AG08396 (cell line): ENCODE results near the gene RHBDD1.
A peak's percentile ranks its signal among the peaks of the same experiment; 100 is the strongest.

Source experiments
- DNase-seq: peaks from one replicate; pipeline ENCODE4 v3.0.0; 2012; ENCODE audit warnings: low spot score, mixed read lengths

Gene RHBDD1

DNA sequence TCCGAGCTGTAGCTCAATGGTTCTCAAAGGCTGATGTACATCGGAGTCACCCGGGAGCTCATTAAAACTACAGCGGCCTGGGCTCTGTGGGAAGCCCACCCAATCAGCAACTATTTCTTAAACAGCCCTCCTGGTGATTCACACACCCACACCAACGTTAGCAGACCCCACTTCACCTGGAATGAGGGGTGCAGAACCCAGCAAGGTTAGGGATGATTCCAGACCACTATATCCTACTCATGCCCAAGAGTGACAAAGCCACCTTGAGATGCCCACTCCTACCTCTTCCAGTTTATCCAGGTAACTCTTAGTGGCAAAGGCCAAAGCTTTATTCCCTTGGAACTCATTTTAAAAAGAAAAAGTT, 149.7 kb downstream of the RHBDD1 start:
- no peak for DNase-seq

- no peak for DNase-seq
Measured at GRCh38 chr2:226991663-226992062, 155.8 kb downstream of the RHBDD1 start.

DNA sequence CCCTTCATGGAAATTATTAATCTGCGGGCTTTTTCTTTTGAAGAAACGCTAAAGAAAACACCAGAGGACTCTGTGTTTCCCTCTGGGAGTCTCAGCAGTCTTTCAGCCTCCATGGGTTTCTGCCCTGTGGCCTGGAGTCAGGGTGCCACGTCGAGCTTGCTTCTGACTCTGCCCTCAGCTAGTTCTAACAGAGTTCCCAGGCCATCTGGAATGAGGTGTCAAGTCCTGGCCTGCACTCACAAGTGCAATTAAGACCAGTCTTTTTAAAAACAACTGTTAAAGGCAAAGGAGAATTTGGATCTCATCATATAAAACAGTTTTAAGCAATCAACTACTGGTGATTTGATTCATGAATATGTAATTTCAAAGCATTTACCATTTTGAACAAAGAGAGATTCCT, 157.3 kb downstream of the RHBDD1 start:
- no peak for DNase-seq

GRCh38 chr2:226994775-226995174, 158.9 kb downstream of the RHBDD1 start:
- DNase-seq = no peak

DNA sequence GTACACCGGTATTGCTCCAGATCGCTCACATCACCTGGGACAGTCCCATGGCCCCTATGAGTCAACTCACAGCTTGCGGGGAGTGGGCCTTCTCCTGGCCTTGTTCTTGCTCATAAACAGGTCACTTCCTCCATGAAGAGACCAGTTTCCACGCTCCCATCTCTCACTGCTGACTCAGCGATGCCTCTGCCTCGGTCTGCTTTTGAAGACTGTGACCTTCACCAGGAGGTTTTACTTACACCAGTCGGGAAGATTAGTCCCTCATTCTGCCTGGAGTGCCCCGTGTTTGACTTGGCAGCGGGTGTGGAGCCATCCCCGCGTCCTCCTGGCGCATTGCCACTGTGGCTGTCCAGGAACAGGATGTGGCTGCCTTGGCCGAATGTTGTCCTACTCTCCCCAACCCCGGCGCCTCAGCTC, 159.8 kb downstream of the RHBDD1 start:
- DNase-seq = peak; percentile 16

- no peak for DNase-seq
Measured at GRCh38 chr2:226999661-227000060, 163.8 kb downstream of the RHBDD1 start.

DNA sequence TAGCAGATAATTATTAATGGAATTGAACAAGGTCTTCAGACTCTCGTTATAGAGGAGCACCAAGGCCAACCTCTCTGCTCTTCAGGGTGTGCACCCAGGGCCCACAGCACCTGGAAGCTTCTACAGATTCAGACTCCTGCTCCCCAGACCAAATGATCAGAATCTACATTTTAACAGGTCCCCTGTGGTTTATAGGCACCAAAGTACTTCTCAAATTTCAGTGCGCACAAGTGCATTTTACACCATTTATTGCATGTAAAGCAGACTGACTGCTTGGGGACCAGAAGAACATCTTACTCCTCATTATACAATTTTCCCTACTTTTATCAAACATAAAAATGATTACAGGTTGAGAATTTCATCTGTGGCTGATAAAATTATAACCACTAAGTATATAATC, 164.3 kb downstream of the RHBDD1 start:
- DNase-seq = no peak

DNA sequence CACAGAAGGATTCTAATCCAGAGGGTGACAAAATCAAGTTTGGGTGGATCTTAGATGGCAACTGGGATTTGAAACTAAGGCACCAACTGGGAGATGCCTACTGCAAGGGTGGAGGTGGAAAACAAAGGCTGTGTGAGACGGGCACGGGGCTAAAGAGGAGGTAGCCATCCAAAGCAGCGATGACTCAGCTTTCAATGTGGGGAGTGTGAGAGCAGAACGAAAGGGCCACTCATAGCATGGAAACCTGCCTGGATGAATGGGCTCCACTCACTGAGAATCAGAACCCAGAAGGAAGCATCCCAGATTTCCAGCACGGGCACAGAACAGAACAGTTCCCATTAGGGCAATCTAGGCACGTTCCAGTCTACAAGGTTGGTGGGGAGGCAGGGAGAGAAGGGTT, 168.6 kb downstream of the RHBDD1 start:
- no peak for DNase-seq

DNA sequence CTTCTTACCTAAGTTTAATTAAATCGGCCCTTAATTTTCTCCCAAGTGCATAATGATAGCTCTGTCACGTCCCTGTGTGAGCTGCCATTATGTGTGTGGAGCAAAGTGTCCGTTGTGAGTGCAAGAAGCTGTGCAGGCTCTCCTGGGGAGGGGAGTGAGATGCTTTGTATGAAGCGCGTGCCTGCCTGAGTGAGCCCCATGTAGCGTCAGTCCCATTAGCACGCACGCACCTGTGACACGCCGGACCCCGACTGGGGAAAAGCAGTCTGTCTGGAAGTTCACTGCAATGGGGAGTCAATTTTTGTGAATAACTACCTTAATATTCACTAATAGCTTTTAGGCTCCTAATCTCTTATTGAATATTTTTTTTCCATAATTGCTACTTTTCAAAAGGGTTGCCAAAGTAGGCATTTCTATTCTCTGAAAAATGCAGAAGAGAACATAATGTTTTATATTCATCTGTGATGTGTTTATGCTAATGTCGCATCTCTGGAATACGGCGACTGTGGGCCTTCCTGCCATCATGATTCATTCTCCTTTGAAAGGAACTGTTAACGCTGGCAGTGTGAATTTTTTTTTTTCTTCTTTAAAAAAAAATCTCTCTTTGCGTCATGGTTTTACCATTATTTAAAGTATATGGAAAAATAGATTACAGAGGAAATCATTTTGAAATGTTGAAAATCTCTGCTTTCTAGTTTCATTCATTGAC, 170.5 kb downstream of the RHBDD1 start:
- DNase-seq = no peak

GRCh38 chr2:227007148-227007547, 171.3 kb downstream of the RHBDD1 start:
- DNase-seq = no peak

DNA sequence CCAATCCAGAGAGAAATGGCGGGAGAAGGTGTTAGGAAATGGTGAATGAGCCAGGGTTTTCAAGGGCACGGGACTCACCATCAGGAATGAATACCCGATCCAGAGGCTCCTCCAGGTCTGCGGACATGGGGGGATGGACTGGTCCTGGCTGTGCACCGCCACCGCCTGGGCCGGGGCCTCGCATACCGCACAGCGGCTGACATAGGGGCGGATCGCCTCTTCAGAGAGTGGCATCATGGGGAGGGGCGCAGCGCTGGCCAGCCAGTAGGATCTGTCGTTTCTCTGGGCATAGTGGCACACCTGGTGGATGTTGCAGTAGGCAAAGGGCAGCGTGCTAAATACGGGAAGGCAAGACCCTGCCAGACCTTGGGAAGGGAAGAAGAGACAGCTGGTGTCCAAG, 172.1 kb downstream of the RHBDD1 start:
- DNase-seq = no peak

- peak; percentile 20 for DNase-seq
Measured at GRCh38 chr2:227010433-227010832, 174.6 kb downstream of the RHBDD1 start.

DNA sequence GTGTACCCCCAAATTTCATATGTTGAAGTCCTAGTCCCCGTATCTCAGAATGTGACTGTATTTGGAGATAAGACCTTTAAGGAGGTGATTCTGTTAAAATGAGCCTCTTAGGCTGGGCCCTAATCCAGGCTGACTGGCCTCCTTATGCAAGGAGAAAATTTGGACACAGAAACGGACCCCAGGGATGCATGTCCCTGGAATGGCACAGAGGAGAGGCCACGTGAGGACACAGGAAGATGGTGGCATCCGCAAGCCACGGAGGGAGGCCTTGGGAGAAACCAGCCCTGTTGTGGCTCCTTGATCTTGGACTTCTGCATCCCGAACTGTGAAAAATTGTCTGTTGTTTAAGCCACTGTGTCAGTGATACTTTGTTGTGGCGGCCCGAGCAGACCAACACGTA, 177.5 kb downstream of the RHBDD1 start:
- DNase-seq = no peak

DNA sequence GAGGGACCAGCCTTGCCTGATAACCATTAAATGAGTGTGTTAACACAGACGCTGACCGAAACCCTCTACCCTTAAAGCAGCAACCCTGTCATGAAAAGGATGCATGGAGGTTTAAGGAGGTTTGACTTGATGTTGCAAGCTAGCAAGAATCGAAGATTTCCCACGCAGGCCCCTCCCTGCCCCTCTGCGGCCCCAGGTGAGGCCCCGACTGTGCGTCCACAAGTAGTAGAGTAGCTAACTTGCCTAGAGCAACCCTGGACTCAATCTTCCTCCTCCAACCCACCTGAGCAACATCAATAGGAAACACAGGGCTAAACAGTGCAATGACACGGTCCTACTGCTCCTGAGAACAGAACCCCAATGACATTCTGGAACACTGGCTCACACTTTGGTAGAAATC, 178.0 kb downstream of the RHBDD1 start:
- DNase-seq = no peak

DNA sequence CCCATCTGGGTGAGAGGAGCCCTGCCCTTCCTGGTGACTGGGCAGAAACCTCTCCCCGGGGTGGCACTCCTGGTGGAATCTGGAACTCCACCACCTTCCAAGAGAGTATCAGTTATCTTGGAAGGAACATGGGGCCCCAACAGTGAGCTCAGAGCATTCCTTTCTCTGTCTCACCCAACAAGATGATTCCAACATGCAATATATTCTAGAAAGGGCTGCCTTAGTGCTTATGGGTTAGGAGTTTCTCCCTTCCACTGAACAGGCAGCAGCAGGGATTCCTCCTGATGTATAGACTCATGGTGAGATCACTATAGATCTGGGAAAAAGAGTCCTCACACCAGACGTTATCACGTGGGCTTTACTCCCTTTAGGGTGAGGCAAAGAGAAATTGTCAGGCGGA, 181.0 kb downstream of the RHBDD1 start:
- DNase-seq = no peak

DNA sequence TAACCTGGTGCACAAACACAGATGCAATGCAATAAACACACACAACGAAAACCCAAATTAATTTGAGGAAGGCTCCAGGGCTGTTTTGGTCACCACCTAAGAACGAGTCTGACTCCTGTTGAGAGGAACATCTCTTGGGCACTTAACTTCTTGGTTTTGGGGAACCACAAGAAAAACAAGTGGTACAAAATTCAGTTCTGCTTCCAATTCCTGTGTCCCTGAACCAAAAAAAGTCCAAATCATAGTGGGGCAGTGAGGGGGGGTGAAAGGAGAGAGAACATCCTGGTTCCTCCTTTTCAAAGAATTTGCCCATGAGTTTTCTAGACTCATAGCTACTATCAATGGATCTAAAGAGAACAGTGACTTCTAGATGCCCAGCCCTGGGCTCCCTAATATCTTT, 184.6 kb downstream of the RHBDD1 start:
- no peak for DNase-seq

GRCh38 chr2:227022608-227023007, 186.8 kb downstream of the RHBDD1 start:
- DNase-seq = no peak

GRCh38 chr2:227025510-227025909, 189.7 kb downstream of the RHBDD1 start:
- no peak for DNase-seq

DNA sequence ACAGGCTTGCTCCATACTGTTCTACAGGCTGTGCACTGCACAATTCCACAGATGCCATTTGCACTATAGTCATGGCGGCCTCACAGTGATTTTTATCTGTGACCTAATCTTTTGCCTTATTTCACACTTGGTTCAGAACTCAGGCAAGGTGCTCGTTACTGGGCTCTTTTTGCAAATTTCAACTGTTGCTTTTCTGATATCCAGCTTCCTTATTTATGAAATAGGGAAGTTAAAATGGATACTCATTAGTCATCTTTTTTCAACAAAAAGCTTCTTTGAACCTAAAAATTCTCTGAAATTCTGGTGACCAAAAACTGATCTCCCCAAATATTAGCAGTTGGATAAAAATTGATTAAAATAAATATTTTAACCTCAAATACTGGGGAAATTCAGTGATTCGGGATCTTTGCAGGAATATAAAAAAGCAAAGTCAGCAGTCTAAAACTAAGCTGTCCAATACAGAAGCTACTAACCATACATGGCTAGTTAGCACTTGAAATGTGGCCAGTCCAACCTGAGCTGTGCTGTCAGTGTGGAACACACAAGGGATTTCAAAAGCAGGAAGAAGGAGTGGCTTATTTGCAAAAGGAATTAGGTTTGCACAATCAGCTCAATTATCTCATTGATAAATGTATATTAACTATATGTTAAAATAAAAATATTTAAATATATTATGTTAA, 193.7 kb downstream of the RHBDD1 start:
- DNase-seq = no peak

DNA sequence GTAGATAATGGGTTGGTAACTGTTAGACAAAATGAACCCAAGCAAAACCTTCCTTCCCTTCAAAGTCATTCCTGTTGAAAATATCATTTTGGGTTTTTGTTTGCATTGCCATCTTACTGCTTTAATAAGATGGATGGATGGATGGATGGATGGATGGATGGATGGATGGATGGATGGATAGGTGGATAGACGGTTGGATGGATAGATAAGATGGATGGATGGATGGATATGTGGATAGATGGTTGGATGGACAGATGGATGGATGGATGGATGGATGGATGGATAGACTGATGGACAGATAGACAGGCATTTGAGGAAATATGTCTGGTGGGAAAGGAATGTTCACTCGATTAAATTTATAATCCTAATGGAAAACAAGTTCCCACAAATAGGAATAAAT, 194.9 kb downstream of the RHBDD1 start:
- DNase-seq = no peak

DNA sequence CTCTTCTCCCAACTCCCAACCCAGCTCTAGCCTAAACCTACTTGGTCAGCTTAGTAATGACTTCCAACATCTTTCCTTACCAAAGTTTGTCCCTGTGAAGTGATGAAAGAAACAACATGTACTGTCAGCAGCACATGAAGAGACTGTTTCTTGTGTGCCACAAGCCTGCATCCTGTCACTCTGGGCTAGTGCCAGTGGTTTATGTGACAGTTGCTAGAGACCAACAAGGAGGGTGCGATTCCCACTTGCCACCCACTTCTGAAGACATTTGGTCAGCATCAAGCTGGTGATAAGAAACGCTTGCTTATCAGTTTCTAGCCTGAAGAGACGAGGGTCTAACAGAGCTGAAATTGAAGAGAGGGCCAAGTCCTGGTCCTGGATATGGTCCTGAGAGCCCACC, 195.5 kb downstream of the RHBDD1 start:
- no peak for DNase-seq

DNA sequence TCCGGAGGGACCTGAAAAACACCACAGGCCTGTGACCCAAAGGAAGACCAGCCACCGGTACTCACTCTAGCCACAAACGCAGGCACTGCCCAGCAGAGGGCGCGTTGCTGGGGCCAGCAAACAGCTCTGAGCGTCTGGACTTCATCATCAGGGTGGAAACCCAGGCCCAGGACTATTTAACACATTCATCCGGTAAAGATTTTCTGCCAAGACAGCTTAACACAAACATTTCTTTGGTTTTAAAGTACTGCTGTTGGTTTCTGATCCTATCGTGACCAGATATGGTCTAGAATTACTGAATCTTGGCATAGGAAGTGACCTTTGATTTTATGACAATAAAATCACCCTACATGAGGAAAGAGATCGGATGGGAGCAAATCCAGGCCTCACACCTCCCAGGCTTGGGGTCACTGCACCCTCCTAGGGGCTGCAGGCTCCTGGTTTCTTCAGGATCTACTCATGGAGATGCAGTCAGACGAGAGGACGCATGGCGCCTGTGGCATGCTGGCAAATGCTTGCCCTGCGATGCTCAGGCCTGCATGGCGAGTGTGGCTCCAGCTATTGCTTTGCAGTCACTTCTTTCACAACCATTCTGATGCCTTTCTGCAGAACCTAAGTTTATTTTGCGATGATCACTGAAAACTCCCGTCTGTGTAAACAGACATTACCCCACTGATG, 197.8 kb downstream of the RHBDD1 start:
- DNase-seq = peak; percentile 66

DNA sequence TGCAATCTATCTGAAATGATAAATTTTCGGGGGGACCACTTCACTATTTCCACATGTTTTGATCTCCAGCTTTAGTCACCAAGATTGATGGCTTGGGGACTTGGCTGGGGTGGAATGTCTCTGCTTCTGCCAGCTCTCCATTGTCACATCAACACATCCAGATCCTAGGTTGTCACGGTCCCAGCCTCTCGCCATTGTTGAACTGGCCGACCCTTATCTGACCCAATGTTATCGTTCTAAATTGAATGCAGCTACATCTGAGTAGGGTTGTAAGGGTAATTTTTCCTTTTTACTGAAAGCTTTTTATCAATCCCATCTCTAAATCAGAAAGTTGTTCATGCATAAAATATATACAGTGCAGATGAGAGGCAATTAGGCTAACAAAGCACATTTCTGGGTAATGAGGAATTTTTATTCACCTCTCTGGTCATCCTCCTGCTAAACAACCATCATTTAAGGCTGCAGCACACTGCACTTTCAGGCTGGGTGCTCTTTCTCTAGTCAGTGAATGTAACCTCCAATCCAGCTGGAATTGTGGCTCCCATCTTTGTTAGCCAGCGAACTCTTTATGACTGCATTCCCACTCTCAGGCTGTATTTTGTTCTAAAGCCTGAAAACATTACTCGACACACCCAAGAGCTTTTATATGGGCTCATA, 200.0 kb downstream of the RHBDD1 start:
- DNase-seq = no peak
